ENCODE measurements around the gene NDUFS5. TPM values are rescaled to one million over a fixed set of nuclear protein-coding genes. Genes with fewer than 3 reads are reported as not detected.

Gene NDUFS5
- total and polyA plus RNA-seq, 10 of the 15 experiments (the other 5 are each of a cell fraction or from before 2014, with no cell fraction given), result 240 to 1,578 (median 831) TPM

DNA sequence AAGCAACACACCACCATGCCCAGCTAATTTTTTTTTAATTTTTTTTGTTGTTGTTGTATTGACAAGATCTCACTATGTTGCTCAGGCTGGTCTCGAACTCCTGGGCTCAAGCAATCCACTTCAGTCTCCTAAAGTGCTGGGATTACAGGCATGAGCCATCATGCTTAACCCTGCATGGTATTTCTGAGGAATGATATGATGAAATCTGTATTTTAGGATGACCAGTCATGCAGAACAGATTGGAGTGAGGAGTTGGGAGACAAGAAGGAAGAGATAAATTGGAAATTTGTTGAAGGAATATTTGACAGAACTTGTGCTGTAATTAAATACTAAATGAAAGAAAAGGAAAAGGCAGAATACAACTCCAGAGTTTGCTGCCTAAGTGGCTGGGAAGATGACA is 4.7 kb upstream of the NDUFS5 start:
- H3K9ac ChIP-seq (ENCODE audit: control insufficient read depth, insufficient read depth, low read length), result no peak overlapping the region
- intact Hi-C loops (cut with micrococcal nuclease; ENCODE audit: unreplicated experiment), result loop anchor here (10.0 kb wide), 1 partner anchor 167 kb away; the partner anchor contains the start of gene RRAGC
- in situ Hi-C loops (cut with MboI), result no loop called here
- H4K20me1 ChIP-seq (ENCODE audit: control insufficient read depth, insufficient read depth), result no peaks in the 10 kb centered on the region
- DNase-seq (ENCODE audit: low read depth, low spot score) (no peak), ATAC-seq (no peak), FAIRE-seq (no peak)
- POLR2A ChIA-PET, result no interaction called here
- peaks cover 2% of the 10 kb centered on the region for H3K79me2 ChIP-seq (ENCODE audit: control insufficient read depth, insufficient read depth, low read length)
- SMC1A ChIA-PET (ENCODE audit: uncharacterized antibody, unreplicated experiment), result no interaction called here
- no peaks in the 10 kb centered on the region for H3K36me3 ChIP-seq (ENCODE audit: control insufficient read depth in 2 of 2, insufficient read depth in 2 of 2, low read length in 1 of 2)
- WGBS (ENCODE audit: insufficient coverage, insufficient replicate concordance, low lambda C conversion rate, missing lambda C conversion rate), result 11% methylated on average over 1 of the region's 1 CpG
- BruUV-seq (replicated peaks), result no TSS peak
- H3K4me2 ChIP-seq (ENCODE audit: control insufficient read depth, insufficient read depth), result no peak overlapping the region
- no peak overlapping the region for H3K4me3 ChIP-seq
- H3K27me3 ChIP-seq (replicated peaks in 1 of 2; ENCODE audit: control insufficient read depth in 2 of 2, insufficient read depth in 2 of 2, low read length in 1 of 2), result no peaks in the 10 kb centered on the region
- peaks cover 4% of the 10 kb centered on the region; the same call in 1 of the 2 replicates for H3K4me1 ChIP-seq (ENCODE audit: control insufficient read depth, insufficient read depth, low read length)
- no peaks in the 10 kb centered on the region for H3K9me3 ChIP-seq (replicated peaks; ENCODE audit: control insufficient read depth, insufficient read depth, low read length)
- no peak for TF ChIP-seq ASH2L (IDR thresholded peaks at IDR 0.05; ENCODE audit: borderline replicate concordance, low read depth)
- TF ChIP-seq EZH2 (IDR thresholded peaks at IDR 0.05; ENCODE audit: borderline replicate concordance, control insufficient read depth, low read depth, low read length), result no peak
- no peak for TF ChIP-seq NBN (IDR thresholded peaks at IDR 0.05)
- TF ChIP-seq STAT3 (IDR thresholded peaks at IDR 0.05; ENCODE audit: low read depth, low read length), result no peak
- no peak for TF ChIP-seq SMARCA5 (IDR thresholded peaks at IDR 0.05)
- TF ChIP-seq WRNIP1 (IDR thresholded peaks at IDR 0.05; ENCODE audit: borderline replicate concordance, low read depth, low read length), result no peak
- TF ChIP-seq JUNB (IDR thresholded peaks at IDR 0.05), result no peak
- TF ChIP-seq RFX5 (IDR thresholded peaks at IDR 0.05; ENCODE audit: low read depth, low read length), result no peak
- TF ChIP-seq POLR2AphosphoS5 (IDR thresholded peaks at IDR 0.05; ENCODE audit: low read length), result no peak
- no peak for TF ChIP-seq MXI1 (IDR thresholded peaks at IDR 0.05; ENCODE audit: low read depth, low read length)
- TF ChIP-seq, protein P1, sequence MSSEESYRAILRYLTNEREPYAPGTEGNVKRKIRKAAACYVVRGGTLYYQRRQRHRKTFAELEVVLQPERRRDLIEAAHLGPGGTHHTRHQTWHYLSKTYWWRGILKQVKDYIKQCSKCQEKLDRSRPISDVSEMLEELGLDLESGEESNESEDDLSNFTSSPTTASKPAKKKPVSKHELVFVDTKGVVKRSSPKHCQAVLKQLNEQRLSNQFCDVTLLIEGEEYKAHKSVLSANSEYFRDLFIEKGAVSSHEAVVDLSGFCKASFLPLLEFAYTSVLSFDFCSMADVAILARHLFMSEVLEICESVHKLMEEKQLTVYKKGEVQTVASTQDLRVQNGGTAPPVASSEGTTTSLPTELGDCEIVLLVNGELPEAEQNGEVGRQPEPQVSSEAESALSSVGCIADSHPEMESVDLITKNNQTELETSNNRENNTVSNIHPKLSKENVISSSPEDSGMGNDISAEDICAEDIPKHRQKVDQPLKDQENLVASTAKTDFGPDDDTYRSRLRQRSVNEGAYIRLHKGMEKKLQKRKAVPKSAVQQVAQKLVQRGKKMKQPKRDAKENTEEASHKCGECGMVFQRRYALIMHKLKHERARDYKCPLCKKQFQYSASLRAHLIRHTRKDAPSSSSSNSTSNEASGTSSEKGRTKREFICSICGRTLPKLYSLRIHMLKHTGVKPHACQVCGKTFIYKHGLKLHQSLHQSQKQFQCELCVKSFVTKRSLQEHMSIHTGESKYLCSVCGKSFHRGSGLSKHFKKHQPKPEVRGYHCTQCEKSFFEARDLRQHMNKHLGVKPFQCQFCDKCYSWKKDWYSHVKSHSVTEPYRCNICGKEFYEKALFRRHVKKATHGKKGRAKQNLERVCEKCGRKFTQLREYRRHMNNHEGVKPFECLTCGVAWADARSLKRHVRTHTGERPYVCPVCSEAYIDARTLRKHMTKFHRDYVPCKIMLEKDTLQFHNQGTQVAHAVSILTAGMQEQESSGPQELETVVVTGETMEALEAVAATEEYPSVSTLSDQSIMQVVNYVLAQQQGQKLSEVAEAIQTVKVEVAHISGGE (CRISPR knock-in tag; IDR thresholded peaks at IDR 0.05), result no peak
- TF ChIP-seq RELB (IDR thresholded peaks at IDR 0.05; ENCODE audit: low read depth), result no peak
- no peak for TF ChIP-seq ZNF384 (IDR thresholded peaks at IDR 0.05; ENCODE audit: borderline replicate concordance, low read depth, low read length)
- no peak for TF ChIP-seq ZNF687 (IDR thresholded peaks at IDR 0.05)
- no peak overlapping the region for H2AFZ ChIP-seq (ENCODE audit: control insufficient read depth, low read depth, low read length)
- RAD21 ChIA-PET (ENCODE audit: unreplicated experiment), result no interaction called here
- H3K27ac ChIP-seq (ENCODE audit: control insufficient read depth, insufficient read depth), result no peak overlapping the region
- CTCF ChIA-PET, result no interaction called here
